Karpas-422 (cell line): Measurements from ENCODE around the gene LRRFIP1. TPM values are rescaled to one million over a fixed set of nuclear protein-coding genes. Genes with fewer than 3 reads are reported as not detected.

ENCODE experiments used
- DNase-seq: peaks from one replicate; pipeline ENCODE4 v3.0.0-alpha.2; 2015
- H2AFZ ChIP-seq: fragments of 200-600 bp; sonication (generic); 2 replicates; pipeline ENCODE4 v1.6.1; 2014; ENCODE audit warnings: antibody characterized with exemption, low read length, mixed read lengths
- H3K27ac ChIP-seq: fragments of 200-600 bp; sonication (generic); 2 replicates; pipeline ENCODE4 v1.5.1; 2014; ENCODE audit warnings: mild to moderate bottlenecking, low read length, moderate library complexity
- H3K27me3 ChIP-seq: fragments of 200-600 bp; sonication (generic); 2 replicates; pipeline ENCODE4 v1.6.1; 2014; ENCODE audit warnings: low read length, mixed read lengths
- H3K36me3 ChIP-seq: fragments of 200-600 bp; sonication (generic); 2 replicates; pipeline ENCODE4 v1.6.1; 2014; ENCODE audit warnings: low read length, mixed read lengths; ENCODE audit not compliant: insufficient read depth
- H3K4me1 ChIP-seq: fragments of 200-600 bp; sonication (generic); 2 replicates; pipeline ENCODE4 v1.6.1; 2014; ENCODE audit warnings: mild to moderate bottlenecking, low read length, mixed read lengths
- H3K4me2 ChIP-seq: fragments of 200-600 bp; sonication (generic); 2 replicates; pipeline ENCODE4 v1.6.1; 2014; ENCODE audit warnings: low read length, low read depth, mild to moderate bottlenecking; ENCODE audit not compliant: poor library complexity, severe bottlenecking
- H3K4me3 ChIP-seq: fragments of 200-600 bp; sonication (generic); 2 replicates; pipeline ENCODE4 v1.5.1; 2014; ENCODE audit warnings: mild to moderate bottlenecking, antibody characterized with exemption, low read length, mixed read lengths
- H3K79me2 ChIP-seq: fragments of 200-600 bp; sonication (generic); 2 replicates; pipeline ENCODE4 v1.6.1; 2014; ENCODE audit warnings: mild to moderate bottlenecking, low read length, mixed read lengths
- H3K9ac ChIP-seq: fragments of 200-600 bp; sonication (generic); 2 replicates; pipeline ENCODE4 v1.6.0; 2014; ENCODE audit warnings: low read length
- H3K9me2 ChIP-seq: fragments of 200-600 bp; sonication (generic), shearing (Covaris generic); replicated peaks from 2 replicates; pipeline ENCODE4 v1.6.0; 2014; ENCODE audit warnings: mild to moderate bottlenecking, low read length, moderate library complexity; ENCODE audit not compliant: insufficient read depth
- H3K9me3 ChIP-seq: fragments of 300-700, 200-600 bp; sonication (generic); 2 replicates; pipeline ENCODE4 v1.6.1; 2014; ENCODE audit warnings: low read length, mixed read lengths
- H4K20me1 ChIP-seq: fragments of 200-600 bp; sonication (generic); 2 replicates; pipeline ENCODE4 v1.6.1; 2014; ENCODE audit warnings: mild to moderate bottlenecking, antibody characterized with exemption, low read length, low read depth; ENCODE audit not compliant: insufficient read depth
- total RNA-seq: library from RNA; depleted of rRNA; stranded (reverse); fragments of >200 nt; shearing (Covaris generic); gene quantifications from 2 replicates; pipeline ENCODE4 v1.2.3, GENCODE V29; 2014; ENCODE audit warnings: low replicate concordance

The LRRFIP1 gene
- total RNA-seq, 1 experiment from 2014 or later = 29.9 TPM

DNA sequence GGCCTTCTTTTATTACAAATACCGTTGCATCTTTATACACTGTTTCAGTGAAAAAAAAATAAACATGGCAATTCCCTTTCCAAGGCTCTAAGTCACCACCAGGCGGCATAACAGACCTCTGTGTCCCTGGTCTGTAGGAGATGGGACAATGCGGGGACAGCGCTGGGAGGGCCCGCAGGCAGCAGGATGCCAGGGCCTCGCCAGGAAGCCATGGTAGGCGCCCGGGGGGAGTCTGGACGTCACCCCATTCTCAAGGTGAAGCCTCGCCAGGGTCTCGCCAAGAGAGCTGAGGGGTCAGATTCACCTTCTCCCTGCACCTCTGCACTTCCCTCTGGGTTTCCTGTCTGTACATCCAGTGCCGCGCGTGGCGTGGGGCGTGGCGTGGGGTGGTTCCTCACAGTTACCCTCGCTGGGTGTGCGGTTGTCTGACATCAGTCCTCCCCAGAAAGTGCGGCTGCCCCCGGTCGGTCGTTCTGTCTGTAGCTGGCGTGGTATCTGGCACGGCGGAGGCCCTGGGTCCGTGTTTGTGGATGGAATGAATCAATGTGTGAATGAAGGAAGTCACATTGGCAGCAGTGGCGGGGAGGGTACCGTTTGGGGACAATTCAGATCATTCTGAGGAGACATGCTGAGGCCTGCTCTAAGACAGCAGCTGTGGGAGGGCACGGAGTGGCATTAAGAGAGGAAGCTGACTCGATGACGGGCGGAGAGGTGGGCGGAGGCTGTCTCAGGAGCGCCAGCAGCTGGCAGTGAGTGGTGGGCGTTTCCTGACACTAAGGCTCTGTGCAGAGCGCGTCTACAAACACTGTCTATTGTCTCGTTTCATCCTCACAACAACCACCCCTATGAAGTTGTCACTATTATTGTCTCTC lies 46.0 kb downstream of the LRRFIP1 start:
- no peaks in the 10 kb centered on the region for H3K9me2 ChIP-seq
- peak overlapping the region; percentile 90 for H3K4me2 ChIP-seq
- peaks cover 48% of the 10 kb centered on the region for H3K4me1 ChIP-seq
- H2AFZ ChIP-seq = peak overlapping the region; percentile 84
- H3K4me3 ChIP-seq = peak overlapping the region; percentile 69
- H3K9me3 ChIP-seq = no peaks in the 10 kb centered on the region
- H4K20me1 ChIP-seq = no peaks in the 10 kb centered on the region
- no peaks in the 10 kb centered on the region for H3K36me3 ChIP-seq
- H3K79me2 ChIP-seq = no peaks in the 10 kb centered on the region
- peak overlapping the region; percentile 66 for H3K9ac ChIP-seq
- DNase-seq = peak; percentile 87
- H3K27me3 ChIP-seq = no peaks in the 10 kb centered on the region
- no peak overlapping the region for H3K27ac ChIP-seq

GRCh38 chr2:237674731-237675276 lies 47.4 kb downstream of the LRRFIP1 start:
- Histone ChIP-seq H3K4me1 (peaks cover 40% of the 10 kb centered on the region), H3K36me3 (no peaks in the 10 kb centered on the region), H4K20me1 (no peaks in the 10 kb centered on the region), H3K27me3 (no peaks in the 10 kb centered on the region), H2AFZ (peak overlapping the region; percentile 82), H3K27ac (no peak overlapping the region), H3K9me3 (no peaks in the 10 kb centered on the region), H3K4me3 (peak overlapping the region; percentile 69), H3K4me2 (peak overlapping the region; percentile 90), H3K79me2 (no peaks in the 10 kb centered on the region), H3K9ac (peak overlapping the region; percentile 66), H3K9me2 (no peaks in the 10 kb centered on the region)
- peak; percentile 87 for DNase-seq

- H3K36me3 ChIP-seq = no peaks in the 10 kb centered on the region
- H3K27me3 ChIP-seq = no peaks in the 10 kb centered on the region
- H3K4me3 ChIP-seq = peak overlapping the region; percentile 69; the same call in 1 of the 2 replicates
- peak overlapping the region; percentile 90 for H3K4me2 ChIP-seq
- H4K20me1 ChIP-seq = no peaks in the 10 kb centered on the region
- no peaks in the 10 kb centered on the region for H3K9me2 ChIP-seq
- H3K9ac ChIP-seq = peak overlapping the region; percentile 66
- H3K27ac ChIP-seq = no peak overlapping the region
- H3K79me2 ChIP-seq = no peaks in the 10 kb centered on the region
- no peak for DNase-seq
- peaks cover 38% of the 10 kb centered on the region for H3K4me1 ChIP-seq
- H2AFZ ChIP-seq = peak overlapping the region; percentile 82
- no peaks in the 10 kb centered on the region for H3K9me3 ChIP-seq
Observed at GRCh38 chr2:237675316-237675715, 47.9 kb downstream of the LRRFIP1 start.

- Histone ChIP-seq H3K9me3 (no peaks in the 10 kb centered on the region), H2AFZ (no peak overlapping the region), H3K4me2 (no peak overlapping the region), H3K79me2 (no peaks in the 10 kb centered on the region), H3K9ac (no peak overlapping the region), H3K9me2 (no peaks in the 10 kb centered on the region), H3K4me1 (peaks cover 12% of the 10 kb centered on the region), H3K36me3 (no peaks in the 10 kb centered on the region), H3K4me3 (no peak overlapping the region), H3K27me3 (no peaks in the 10 kb centered on the region), H4K20me1 (no peaks in the 10 kb centered on the region), H3K27ac (no peak overlapping the region)
- no peak for DNase-seq
Observed at GRCh38 chr2:237680702-237681478, 53.5 kb downstream of the LRRFIP1 start.

DNA sequence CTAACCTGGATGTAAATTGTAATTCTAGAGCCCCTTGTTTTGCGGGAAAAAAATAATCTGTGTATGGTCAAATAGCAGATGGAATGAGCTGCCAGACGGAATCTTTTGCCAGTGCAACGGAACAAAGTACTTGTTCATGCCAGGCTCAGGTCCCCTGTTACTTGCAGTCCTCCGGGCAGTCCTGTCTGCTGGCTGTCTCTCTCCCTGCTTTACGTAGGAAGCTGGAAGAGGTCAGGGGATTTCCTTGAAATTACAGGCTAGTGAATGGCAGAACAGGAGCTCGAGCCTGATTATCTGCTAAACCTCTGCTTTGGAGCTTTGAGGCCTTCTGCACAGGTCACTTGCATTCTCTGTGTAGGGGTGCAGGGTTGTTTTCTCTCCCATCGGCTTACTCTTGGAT lies 54.8 kb downstream of the LRRFIP1 start:
- Histone ChIP-seq H3K4me3 (no peak overlapping the region), H3K9me2 (no peaks in the 10 kb centered on the region), H3K4me2 (no peak overlapping the region), H3K4me1 (peaks cover 10% of the 10 kb centered on the region), H3K9ac (no peak overlapping the region), H2AFZ (no peak overlapping the region), H3K36me3 (no peaks in the 10 kb centered on the region), H4K20me1 (no peaks in the 10 kb centered on the region), H3K9me3 (no peaks in the 10 kb centered on the region), H3K27ac (no peak overlapping the region), H3K27me3 (no peaks in the 10 kb centered on the region), H3K79me2 (no peaks in the 10 kb centered on the region)
- no peak for DNase-seq

DNA sequence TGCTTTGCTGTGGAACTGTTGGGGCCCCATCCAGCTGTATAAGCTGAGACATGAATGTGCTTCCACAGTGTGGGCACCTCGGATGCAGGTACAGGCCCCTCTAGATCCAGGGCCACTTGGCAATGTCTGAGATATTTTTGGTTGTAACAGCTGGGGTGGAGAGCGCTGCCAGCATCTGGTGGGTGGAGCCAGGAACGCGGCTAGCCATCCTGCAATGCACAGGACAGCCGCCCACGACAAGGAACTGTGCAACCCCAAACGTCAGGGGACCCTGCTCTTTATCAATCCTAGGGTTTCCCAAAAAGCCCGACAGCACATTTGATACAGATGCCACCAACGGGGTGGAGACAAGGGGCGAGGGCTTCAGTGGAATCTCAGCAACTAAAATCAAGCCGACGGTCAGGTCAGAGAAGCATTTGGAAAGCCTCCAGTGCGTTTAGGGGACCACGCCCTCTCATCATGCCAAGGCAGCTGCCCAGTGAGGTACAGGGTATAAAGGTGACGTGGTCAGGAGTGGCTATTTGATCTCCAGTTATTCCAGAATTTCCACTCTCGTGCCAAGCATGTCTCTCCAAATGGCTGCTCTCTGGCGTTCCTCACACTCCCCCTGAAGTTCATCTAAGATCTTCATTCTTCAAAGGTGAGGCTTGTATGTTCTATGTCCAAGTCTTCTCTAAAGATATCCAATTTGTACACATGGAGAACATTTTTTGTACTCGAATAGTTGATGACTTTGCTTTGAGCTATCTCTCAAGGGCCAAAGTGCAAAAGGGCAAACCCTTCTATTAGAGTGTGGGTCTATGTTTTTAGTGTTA lies 55.7 kb downstream of the LRRFIP1 start:
- peaks cover 6% of the 10 kb centered on the region for H3K4me1 ChIP-seq
- DNase-seq = no peak
- no peak overlapping the region for H3K27ac ChIP-seq
- no peak overlapping the region for H3K4me2 ChIP-seq
- H3K4me3 ChIP-seq = no peak overlapping the region
- H3K9me3 ChIP-seq = no peaks in the 10 kb centered on the region
- no peaks in the 10 kb centered on the region for H3K36me3 ChIP-seq
- H3K27me3 ChIP-seq = no peaks in the 10 kb centered on the region
- H4K20me1 ChIP-seq = no peaks in the 10 kb centered on the region
- no peak overlapping the region for H2AFZ ChIP-seq
- no peaks in the 10 kb centered on the region for H3K79me2 ChIP-seq
- no peak overlapping the region for H3K9ac ChIP-seq
- H3K9me2 ChIP-seq = no peaks in the 10 kb centered on the region

GRCh38 chr2:237685408-237685807 lies 58.0 kb downstream of the LRRFIP1 start:
- Histone ChIP-seq H3K9ac (no peak overlapping the region), H3K79me2 (no peaks in the 10 kb centered on the region), H2AFZ (no peak overlapping the region), H3K9me2 (no peaks in the 10 kb centered on the region), H3K4me2 (no peak overlapping the region), H3K36me3 (no peaks in the 10 kb centered on the region), H4K20me1 (no peaks in the 10 kb centered on the region), H3K4me3 (no peak overlapping the region), H3K27ac (no peak overlapping the region), H3K9me3 (no peaks in the 10 kb centered on the region), H3K27me3 (no peaks in the 10 kb centered on the region), H3K4me1 (peaks cover 5% of the 10 kb centered on the region)
- DNase-seq = no peak
